ENCODE measurements around the gene ATG3.
"Not testable (repeated sequence)": the region's sequence is repeated elsewhere in the genome, so short reads cannot be mapped to it uniquely, and the experiment has no call there.

The ATG3 gene

DNA sequence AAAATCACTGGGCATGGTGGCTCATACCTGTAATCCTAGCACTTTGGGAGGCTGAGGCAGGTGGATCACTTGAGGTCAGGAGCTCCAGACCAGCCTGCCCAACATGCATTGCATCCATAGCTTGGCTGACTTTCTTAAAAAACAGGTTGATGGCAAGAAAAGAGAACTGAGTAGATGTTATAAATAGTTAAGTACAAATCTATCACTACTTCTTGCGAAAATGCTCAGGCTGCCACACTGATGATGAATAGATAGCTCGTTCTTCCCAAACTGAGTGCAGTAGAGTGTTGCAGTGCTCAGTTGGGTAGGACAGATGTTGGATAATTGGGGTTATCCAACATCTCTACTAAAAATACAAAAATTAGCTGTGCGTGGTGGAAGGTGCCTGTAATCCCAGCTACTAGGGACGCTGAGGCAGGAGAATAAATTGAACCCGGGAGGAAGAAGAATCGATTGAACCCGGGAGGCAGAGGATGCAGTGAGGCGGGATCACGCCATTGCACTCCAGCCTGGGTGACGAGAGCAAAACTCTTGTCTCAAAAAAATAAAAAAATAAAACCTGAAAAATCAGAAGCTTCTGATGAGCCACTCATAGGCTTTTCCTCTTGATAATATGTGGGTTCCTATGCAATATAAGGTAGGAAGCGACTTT, 63.7 kb downstream of the ATG3 start:
- POLR2A ChIA-PET, result no interaction called here
- CTCF ChIA-PET, result interaction anchor here (0.7 to 3.0 kb wide), 8 partner anchors 9 to 387 kb away, joined by 3 to 17 read pairs (median 4); no protein-coding TSS in a partner anchor
- DNase-seq (ENCODE audit: extremely low spot score), result no peak
- TF ChIP-seq CTCF (IDR thresholded peaks at IDR 0.05; ENCODE audit: control extremely low read depth, extremely low read depth, low read depth, missing control alignments), result no peak

DNA sequence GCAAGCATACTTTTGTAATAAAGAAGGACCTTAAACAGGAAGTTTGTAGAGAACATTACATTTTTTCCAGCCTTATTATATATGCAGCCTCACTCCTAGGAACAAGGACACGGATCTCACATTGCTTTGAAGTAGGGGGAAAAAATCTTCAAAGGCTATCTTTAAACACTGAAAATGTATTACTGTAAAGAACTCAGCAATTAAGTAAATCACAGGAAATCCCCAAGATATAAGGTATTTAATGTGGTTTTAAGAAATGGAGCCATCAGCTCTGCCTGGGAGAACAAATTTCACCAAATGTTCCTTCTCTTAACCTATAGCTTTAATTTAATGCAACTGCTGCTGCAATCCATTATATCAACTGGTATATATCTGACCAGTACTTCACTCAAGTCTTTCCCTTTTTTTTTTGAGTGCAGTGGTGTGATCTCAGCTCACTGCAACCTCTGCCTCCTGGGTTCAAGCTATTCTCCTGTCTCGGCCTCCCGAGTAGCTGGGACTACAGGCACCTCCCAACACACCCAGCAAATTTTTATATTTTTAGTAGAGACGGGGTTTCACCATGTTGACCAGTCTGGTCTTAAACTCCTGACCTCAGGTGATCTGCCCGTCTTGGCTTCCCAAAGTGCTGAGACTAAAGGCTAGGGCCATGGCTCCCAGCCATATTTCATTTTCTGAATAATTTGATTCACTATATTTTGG, 65.2 kb downstream of the ATG3 start:
- ChIA-PET CTCF (interaction anchor here (1.5 kb wide), 1 partner anchor 32 kb away, joined by 4 read pairs; no protein-coding TSS in a partner anchor), POLR2A (interaction anchor here (0.6 kb wide), 1 partner anchor 139 kb away, joined by 6 read pairs; no protein-coding TSS in a partner anchor)
- no peak for DNase-seq (ENCODE audit: extremely low spot score)
- TF ChIP-seq CTCF (IDR thresholded peaks at IDR 0.05; ENCODE audit: control extremely low read depth, extremely low read depth, low read depth, missing control alignments), result no peak

- DNase-seq (ENCODE audit: extremely low spot score); POLR2A ChIA-PET: not testable (repeated sequence)
- CTCF ChIA-PET, result interaction anchor here (1.3 kb wide), 1 partner anchor 20 kb away, joined by 4 read pairs; no protein-coding TSS in a partner anchor
These were observed 67.4 kb downstream of the ATG3 start for GRCh38 chr3:112494448-112494767.

- DNase-seq (ENCODE audit: extremely low spot score), result no peak
- POLR2A ChIA-PET, result no interaction called here
- CTCF ChIA-PET, result interaction anchor here (1.0 to 4.7 kb wide), 10 partner anchors 8 to 381 kb away, joined by 3 to 22 read pairs (median 4); no protein-coding TSS in a partner anchor
- TF ChIP-seq CTCF (IDR thresholded peaks at IDR 0.05; ENCODE audit: control extremely low read depth, extremely low read depth, low read depth, missing control alignments), result no peak
These were observed 69.6 kb downstream of the ATG3 start for GRCh38 chr3:112492124-112492523.

DNA sequence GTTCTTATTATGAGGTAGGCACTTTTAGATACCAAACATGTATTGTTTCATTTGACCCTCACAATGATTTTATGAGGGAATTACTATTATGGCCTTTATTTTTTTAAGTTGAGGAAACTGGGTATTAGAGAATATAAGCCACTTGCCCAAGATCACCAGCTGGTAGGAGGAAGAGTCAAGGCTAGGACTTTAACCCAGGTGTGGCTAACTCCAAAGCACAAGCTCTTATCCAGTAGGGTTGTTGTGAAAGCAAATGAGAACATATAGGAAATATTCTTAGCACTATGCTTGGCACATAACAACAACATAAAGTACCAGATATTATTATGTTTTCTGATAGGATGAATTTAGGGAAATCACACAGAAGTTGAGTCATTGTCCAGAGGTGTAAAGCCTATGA, 70.4 kb downstream of the ATG3 start:
- TF ChIP-seq CTCF (IDR thresholded peaks at IDR 0.05; ENCODE audit: control extremely low read depth, extremely low read depth, low read depth, missing control alignments), result no peak
- POLR2A ChIA-PET, result no interaction called here

GRCh38 chr3:112489674-112490479, 71.9 kb downstream of the ATG3 start:
- POLR2A ChIA-PET, result interaction anchor here (1.0 kb wide), 1 partner anchor 375 kb away, joined by 4 read pairs; no protein-coding TSS in a partner anchor
- CTCF ChIA-PET, result interaction anchor here (0.8 to 4.7 kb wide), 17 partner anchors 9 to 379 kb away, joined by 3 to 17 read pairs (median 4); partner anchors contain the start of gene BTLA
- DNase-seq (ENCODE audit: extremely low spot score), result no peak
- no peak for TF ChIP-seq CTCF (IDR thresholded peaks at IDR 0.05; ENCODE audit: control extremely low read depth, extremely low read depth, low read depth, missing control alignments)

More for the DNA sequence above, 70.4 kb downstream of the ATG3 start:
- CTCF ChIA-PET, result interaction anchor here (1.0 to 4.7 kb wide), 9 partner anchors 8 to 374 kb away, joined by 3 to 22 read pairs (median 3); no protein-coding TSS in a partner anchor
- no peak for DNase-seq (ENCODE audit: extremely low spot score)

Data from GM10248 (cell line).